Prostate gland (tissue), 2 donors: ENCODE measurements around the gene ARL2. TPM values are rescaled to one million over a fixed set of nuclear protein-coding genes. Genes with fewer than 3 reads are reported as not detected.
A peak's percentile ranks its signal among the peaks of the same experiment; 100 is the strongest.

ENCODE experiments used
- DNase-seq: peaks from one replicate; pipeline ENCODE4 v3.0.0-alpha.2; 2019; ENCODE audit warnings: low spot score
- H3K27ac ChIP-seq, 2 donors: fragments of 200-600 bp; sonication (generic); 2 replicates each; pipeline ENCODE4 v1.5.1; 2017 to 2019
- H3K27me3 ChIP-seq: fragments of 200-600 bp; sonication (generic); replicated peaks from 2 replicates; pipeline ENCODE4 v1.5.1; 2019; ENCODE audit not compliant: insufficient read depth
- H3K36me3 ChIP-seq, 2 donors: fragments of 200-600 bp; sonication (generic); 1 replicate in 1 of 2; 2 replicates in 1 of 2; pipeline versions ENCODE4 v1.5.1 to v1.8.1; 2017 to 2019
- H3K4me1 ChIP-seq: fragments of 200-600 bp; sonication (generic); replicated peaks from 2 replicates; pipeline ENCODE4 v1.5.1; 2019
- H3K4me3 ChIP-seq, 2 donors: fragments of 200-600 bp; sonication (generic); 2 replicates each; pipeline ENCODE4 v1.5.1; 2017 to 2019
- H3K9me3 ChIP-seq: fragments of 200-600 bp; sonication (generic); 2 replicates; pipeline ENCODE4 v1.5.1; 2017
- POLR2A ChIP-seq: fragments of 450-650 bp; IDR thresholded peaks from one replicate; pipeline ENCODE4 v1.6.1; 2016; ENCODE audit warnings: antibody characterized with exemption, mild to moderate bottlenecking
- POLR2AphosphoS5 ChIP-seq: sonication (generic); formaldehyde crosslinking; IDR thresholded peaks from one replicate; pipeline ENCODE4 v1.6.1; 2017; ENCODE audit warnings: antibody characterized with exemption
- WGBS: methylation state at CpG from one replicate; pipeline ENCODE4 v1.1.5; 2018; 5-methylcytosine and 5-hydroxymethylcytosine counted together
- intact Hi-C: fragments of 100-400 bp; cut with DNase I; formaldehyde crosslinking; loops from one replicate; pipeline ENCODE4 v1.14.2; 2022
- total RNA-seq, 2 donors: library from RNA; depleted of rRNA; stranded (reverse); fragments of >200 nt; gene quantifications; one replicate each; pipeline ENCODE4 v1.1.0, GENCODE V29; 2016
- TF ChIP-seq, protein P1 (sequence below), 4 experiments: fragments of 200-600 bp in 2 of 4; fragments of 450-650 bp in 2 of 4; sonication (generic) in 2 of 4; IDR thresholded peaks; 1 replicate in 3 of 4; 2 replicates in 1 of 4; pipeline ENCODE4 v1.5.1; 2016 to 2019; ENCODE audit warnings: antibody characterized with exemption in 4 of 4, mild to moderate bottlenecking in 2 of 4, moderate library complexity in 2 of 4

ARL2 gene
- total RNA-seq, 2 donors from 2014 or later = 86.5 to 135 TPM

DNA sequence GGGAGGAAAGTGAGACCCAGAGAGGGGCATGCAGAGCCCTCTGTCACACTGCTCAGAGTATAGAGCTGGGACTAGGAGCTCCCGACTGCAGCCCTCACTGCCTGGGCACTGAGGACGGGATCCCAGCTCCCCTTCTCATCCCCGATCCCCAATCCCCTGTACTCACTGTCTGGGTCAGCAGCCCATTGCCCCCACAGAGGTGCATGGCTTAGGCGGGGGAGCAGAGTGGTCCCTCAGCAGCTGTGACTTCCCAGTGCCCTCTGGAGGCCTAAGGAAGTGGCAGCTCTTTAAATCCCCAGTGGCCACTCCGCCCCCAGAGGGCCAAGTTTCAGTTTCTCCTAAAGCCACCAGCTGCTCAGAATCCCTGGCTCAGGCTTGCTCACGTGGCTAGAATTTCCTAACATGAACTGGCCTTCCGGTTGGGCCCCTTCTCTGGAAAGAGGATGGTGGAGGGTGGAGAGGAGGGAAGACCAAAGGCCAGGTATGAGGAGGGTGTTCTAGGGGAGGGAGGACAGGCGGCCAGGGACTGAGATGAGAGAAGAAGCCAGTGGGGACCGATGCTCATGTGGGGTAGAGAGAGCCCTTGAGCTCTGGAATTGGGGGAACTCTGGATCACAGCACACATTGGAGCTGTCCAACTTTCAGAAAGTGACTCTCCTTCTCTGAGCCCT lies 17.1 kb upstream of the ARL2 start, which contains the start of gene BATF2:
Gene BATF2, minus strand, starts transcription at position 262 of the 671 bp plus-strand sequence. Its CDS starts 57 bp downstream, at position 205.
- H3K27me3 ChIP-seq = no peaks in the 10 kb centered on the region
- peak within 1 kb of the TSS; percentile 24 to 26 for H3K4me3 ChIP-seq
- no peaks in the 10 kb centered on the region for H3K36me3 ChIP-seq
- WGBS = 20% methylated on average over 9 of the region's 9 CpGs
- peak; percentile 50 for DNase-seq
- peak within 1 kb of the TSS; percentile 39 to 45 for H3K27ac ChIP-seq
- H3K4me1 ChIP-seq = no peaks in the 10 kb centered on the region
- intact Hi-C loops = loop anchor here (5.0 kb wide), 1 partner anchor 150 kb away; no protein-coding TSS in a partner anchor
- TF ChIP-seq, protein P1, sequence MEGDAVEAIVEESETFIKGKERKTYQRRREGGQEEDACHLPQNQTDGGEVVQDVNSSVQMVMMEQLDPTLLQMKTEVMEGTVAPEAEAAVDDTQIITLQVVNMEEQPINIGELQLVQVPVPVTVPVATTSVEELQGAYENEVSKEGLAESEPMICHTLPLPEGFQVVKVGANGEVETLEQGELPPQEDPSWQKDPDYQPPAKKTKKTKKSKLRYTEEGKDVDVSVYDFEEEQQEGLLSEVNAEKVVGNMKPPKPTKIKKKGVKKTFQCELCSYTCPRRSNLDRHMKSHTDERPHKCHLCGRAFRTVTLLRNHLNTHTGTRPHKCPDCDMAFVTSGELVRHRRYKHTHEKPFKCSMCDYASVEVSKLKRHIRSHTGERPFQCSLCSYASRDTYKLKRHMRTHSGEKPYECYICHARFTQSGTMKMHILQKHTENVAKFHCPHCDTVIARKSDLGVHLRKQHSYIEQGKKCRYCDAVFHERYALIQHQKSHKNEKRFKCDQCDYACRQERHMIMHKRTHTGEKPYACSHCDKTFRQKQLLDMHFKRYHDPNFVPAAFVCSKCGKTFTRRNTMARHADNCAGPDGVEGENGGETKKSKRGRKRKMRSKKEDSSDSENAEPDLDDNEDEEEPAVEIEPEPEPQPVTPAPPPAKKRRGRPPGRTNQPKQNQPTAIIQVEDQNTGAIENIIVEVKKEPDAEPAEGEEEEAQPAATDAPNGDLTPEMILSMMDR (IDR thresholded peaks at IDR 0.05) = peak in 2 of 4 experiments; percentile 51 to 71
- TF ChIP-seq POLR2A (peak; percentile 33), POLR2AphosphoS5 (peak; percentile 69)
- H3K9me3 ChIP-seq = no peaks in the 10 kb centered on the region

GRCh38 chr11:64998141-64998540 lies 15.8 kb upstream of the ARL2 start:
- H3K4me3 ChIP-seq = no peak overlapping the region
- no peaks in the 10 kb centered on the region for H3K4me1 ChIP-seq
- no peaks in the 10 kb centered on the region for H3K36me3 ChIP-seq
- no peak for TF ChIP-seq POLR2AphosphoS5
- TF ChIP-seq, protein P1 (IDR thresholded peaks at IDR 0.05) = no peak
- no peak for TF ChIP-seq POLR2A
- H3K9me3 ChIP-seq = no peaks in the 10 kb centered on the region
- no peak for DNase-seq
- H3K27ac ChIP-seq = no peak overlapping the region
- WGBS = 94% methylated on average over 1 of the region's 1 CpG
- no peaks in the 10 kb centered on the region for H3K27me3 ChIP-seq
- intact Hi-C loops = loop anchor here (5.0 kb wide), 1 partner anchor 151 kb away; no protein-coding TSS in a partner anchor

DNA sequence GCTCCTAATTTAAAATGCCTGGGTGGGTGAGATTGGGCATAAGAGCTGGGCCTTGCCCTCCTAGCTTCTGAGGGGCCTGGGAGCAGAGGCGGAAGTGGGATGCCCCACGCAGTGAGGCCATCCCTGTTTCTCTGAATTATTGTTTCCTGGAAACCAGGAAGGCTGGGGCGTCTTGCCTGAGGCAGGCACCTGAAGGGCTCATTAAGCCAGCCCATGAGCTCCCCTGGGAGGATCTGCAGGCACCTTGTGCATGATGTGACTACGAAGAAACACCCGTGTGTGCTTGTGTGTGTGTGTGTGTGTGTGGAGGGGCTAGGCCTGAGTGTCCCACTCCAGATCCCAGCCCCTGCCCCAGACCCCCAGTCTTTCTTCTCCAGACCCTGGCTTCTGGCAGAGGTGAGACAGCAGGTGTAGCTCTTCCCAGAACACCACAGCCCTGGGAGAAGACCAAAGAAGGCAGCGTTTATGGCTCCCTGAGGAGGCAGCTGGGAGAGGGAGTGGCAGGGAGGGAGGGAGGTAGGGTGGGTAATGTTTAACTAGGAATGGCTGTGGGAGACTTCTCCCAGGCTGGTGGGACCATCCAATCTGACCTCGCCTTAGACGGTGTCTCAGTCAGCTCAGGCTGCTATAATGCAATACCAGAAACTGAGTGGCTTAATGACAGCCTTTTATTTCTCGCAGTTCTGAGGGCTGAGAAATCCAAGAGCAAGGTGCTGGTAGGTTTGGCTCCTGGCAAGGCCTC lies 15.1 kb upstream of the ARL2 start:
- DNase-seq = no peak
- H3K4me3 ChIP-seq = no peak overlapping the region
- H3K4me1 ChIP-seq = no peaks in the 10 kb centered on the region
- H3K27ac ChIP-seq = no peak overlapping the region
- no peaks in the 10 kb centered on the region for H3K36me3 ChIP-seq
- WGBS = 64% methylated on average over 9 of the region's 9 CpGs
- TF ChIP-seq, protein P1 (IDR thresholded peaks at IDR 0.05) = no peak
- TF ChIP-seq POLR2A = no peak
- no peaks in the 10 kb centered on the region for H3K27me3 ChIP-seq
- intact Hi-C loops = loop anchor here (5.0 kb wide), 1 partner anchor 152 kb away; no protein-coding TSS in a partner anchor
- H3K9me3 ChIP-seq = no peaks in the 10 kb centered on the region

- Histone ChIP-seq H3K4me3 (no peak overlapping the region), H3K9me3 (no peaks in the 10 kb centered on the region), H3K27ac (no peak overlapping the region), H3K36me3 (no peaks in the 10 kb centered on the region), H3K4me1 (no peaks in the 10 kb centered on the region), H3K27me3 (no peaks in the 10 kb centered on the region)
- DNase-seq = no peak
- TF ChIP-seq, protein P1 (IDR thresholded peaks at IDR 0.05) = no peak
- no peak for TF ChIP-seq POLR2A
- no peak for TF ChIP-seq POLR2AphosphoS5
- intact Hi-C loops = loop anchor here (5.0 kb wide), 1 partner anchor 152 kb away; no protein-coding TSS in a partner anchor
- 95% methylated on average over 1 of the region's 1 CpG for WGBS
These were observed 14.5 kb upstream of the ARL2 start for GRCh38 chr11:64999478-64999877.
